MV-4-11 (cell line): ENCODE data around the gene PCSK4.
"Not testable (repeated sequence)": the region's sequence is repeated elsewhere in the genome, so short reads cannot be mapped to it uniquely, and the experiment has no call there.

Experiments used
- DNase-seq: peaks from one replicate; lab custom pipeline; 2025; lab: John Stamatoyannopoulos, UW

PCSK4 gene

GRCh38 chr19:1522061-1522460 is 31.9 kb upstream of the PCSK4 start:
- no peak for DNase-seq

GRCh38 chr19:1521636-1522035 is 31.5 kb upstream of the PCSK4 start:
- DNase-seq: no peak

- no peak for DNase-seq
These were observed 30.1 kb upstream of the PCSK4 start for GRCh38 chr19:1520203-1520780.

GRCh38 chr19:1519802-1520201 is 29.7 kb upstream of the PCSK4 start:
- DNase-seq: not testable (repeated sequence)

GRCh38 chr19:1518471-1518870 is 28.3 kb upstream of the PCSK4 start:
- DNase-seq: no peak

- DNase-seq: no peak
These were observed 26.2 kb upstream of the PCSK4 start for GRCh38 chr19:1516395-1516753.

- DNase-seq: no peak
These were observed 25.0 kb upstream of the PCSK4 start for GRCh38 chr19:1514986-1515721.

- DNase-seq: no peak
These were observed 24.1 kb upstream of the PCSK4 start for GRCh38 chr19:1514295-1514661.

- DNase-seq: peak; percentile 40
These were observed 23.5 kb upstream of the PCSK4 start for GRCh38 chr19:1513499-1514294.

GRCh38 chr19:1512671-1513498 is 22.7 kb upstream of the PCSK4 start, which contains the start of gene ADAMTSL5:
TSS of gene ADAMTSL5 (minus strand) at chr19:1513019. CDS start at chr19:1510943, 2,076 bp downstream.
- DNase-seq: peak; percentile 33

GRCh38 chr19:1511318-1512317 is 21.5 kb upstream of the PCSK4 start:
- DNase-seq: no peak

GRCh38 chr19:1510807-1511206 is 20.7 kb upstream of the PCSK4 start:
- no peak for DNase-seq

- DNase-seq: no peak
These were observed 20.3 kb upstream of the PCSK4 start for GRCh38 chr19:1510442-1510806.

- no peak for DNase-seq
These were observed 19.7 kb upstream of the PCSK4 start for GRCh38 chr19:1509602-1510441.

GRCh38 chr19:1508507-1508856 is 18.3 kb upstream of the PCSK4 start:
- DNase-seq: no peak

- DNase-seq: peak; percentile 93
These were observed 17.8 kb upstream of the PCSK4 start for GRCh38 chr19:1507763-1508506.

- DNase-seq: no peak
These were observed 17.1 kb upstream of the PCSK4 start for GRCh38 chr19:1507192-1507660.

- no peak for DNase-seq
These were observed 16.1 kb upstream of the PCSK4 start for GRCh38 chr19:1505991-1506881.
